OCI-LY7 (cell line): ENCODE results near the gene EML6.

Experiments used
- CTCF ChIP-seq: fragments of 200-600 bp; sonication (generic); conservative IDR thresholded peaks from 2 replicates; pipeline ENCODE4 v1.5.1; 2014; ENCODE audit warnings: mild to moderate bottlenecking, antibody characterized with exemption, low read length, moderate library complexity, mixed read lengths
- EZH2phosphoT487 ChIP-seq: fragments of 200-600 bp; sonication (generic); IDR thresholded peaks from 2 replicates; pipeline ENCODE4 v1.6.1; 2018; ENCODE audit warnings: low read depth, borderline replicate concordance, mild to moderate bottlenecking, mixed run types, antibody characterized with exemption, low read length, moderate library complexity, mixed read lengths

GRCh38 chr2:54814389-54815147, 91.1 kb downstream of the EML6 start:
- TF ChIP-seq CTCF, result no peak
- TF ChIP-seq EZH2phosphoT487, result no peak
